HL-60 (cell line): ENCODE measurements around the gene HSPA12A.

ENCODE experiments used
- DNase-seq, 2 experiments: peaks; one replicate each; pipeline ENCODE4 v3.0.0-alpha.2; 2010 to 2020; ENCODE audit warnings: low read depth in 1 of 2, low spot score in 1 of 2
- H3K27ac ChIP-seq: fragments of 250-450 bp; sonication (Bioruptor Pico); replicated peaks from 2 replicates; pipeline ENCODE4 v1.5.1; 2020; ENCODE audit warnings: mild to moderate bottlenecking, moderate library complexity
- H3K27me3 ChIP-seq: fragments of 250-450 bp; sonication (Bioruptor Pico); 2 replicates; pipeline ENCODE4 v1.5.1; 2021; ENCODE audit warnings: mild to moderate bottlenecking, moderate library complexity; ENCODE audit not compliant: insufficient read depth, poor library complexity, severe bottlenecking
- H3K4me3 ChIP-seq: replicated peaks from 2 replicates; pipeline ENCODE4 v1.5.1; 2011; ENCODE audit warnings: mild to moderate bottlenecking, control low read depth, low read length; ENCODE audit not compliant: insufficient read depth
- GABPA ChIP-seq: IDR thresholded peaks from 2 replicates; pipeline ENCODE4 v1.6.1; 2012; ENCODE audit warnings: low read depth
- POLR2AphosphoS5 ChIP-seq: IDR thresholded peaks from 2 replicates; pipeline ENCODE4 v1.6.1; 2012; ENCODE audit warnings: low read depth
- SPI1 ChIP-seq: IDR thresholded peaks from 2 replicates; pipeline ENCODE4 v1.6.1; 2012; ENCODE audit warnings: low read depth, mild to moderate bottlenecking, borderline replicate concordance
- TF ChIP-seq, protein P1 (sequence below): IDR thresholded peaks from one replicate; pipeline ENCODE4 v1.5.1; 2011; ENCODE audit warnings: low read length, control low read depth, inconsistent platforms; ENCODE audit not compliant: insufficient read depth
- TF ChIP-seq, protein P2 (sequence below): IDR thresholded peaks from 2 replicates; pipeline ENCODE4 v1.6.1; 2012; ENCODE audit warnings: low read depth; ENCODE audit not compliant: insufficient replicate concordance

The HSPA12A gene

DNA sequence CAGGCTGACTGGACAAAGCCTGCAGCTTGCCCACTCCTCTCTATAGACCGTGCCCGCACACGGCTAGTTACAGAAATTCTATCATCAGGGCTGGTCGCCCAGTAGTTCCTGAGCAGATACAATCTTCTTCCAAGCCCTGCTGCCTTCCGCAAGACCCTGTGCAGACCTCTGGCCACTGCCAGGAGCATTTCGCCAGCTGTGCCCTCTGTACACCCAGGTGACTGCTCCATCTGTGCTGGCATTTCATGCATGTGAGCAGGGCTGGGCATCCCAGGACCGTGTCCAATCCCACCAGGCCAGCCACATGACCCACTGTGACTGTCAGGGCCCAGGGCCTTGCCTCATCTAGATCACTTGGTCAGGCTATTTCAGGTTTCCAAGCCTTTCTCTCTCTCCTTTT, 36.9 kb downstream of the HSPA12A start:
- TF ChIP-seq, protein P1, sequence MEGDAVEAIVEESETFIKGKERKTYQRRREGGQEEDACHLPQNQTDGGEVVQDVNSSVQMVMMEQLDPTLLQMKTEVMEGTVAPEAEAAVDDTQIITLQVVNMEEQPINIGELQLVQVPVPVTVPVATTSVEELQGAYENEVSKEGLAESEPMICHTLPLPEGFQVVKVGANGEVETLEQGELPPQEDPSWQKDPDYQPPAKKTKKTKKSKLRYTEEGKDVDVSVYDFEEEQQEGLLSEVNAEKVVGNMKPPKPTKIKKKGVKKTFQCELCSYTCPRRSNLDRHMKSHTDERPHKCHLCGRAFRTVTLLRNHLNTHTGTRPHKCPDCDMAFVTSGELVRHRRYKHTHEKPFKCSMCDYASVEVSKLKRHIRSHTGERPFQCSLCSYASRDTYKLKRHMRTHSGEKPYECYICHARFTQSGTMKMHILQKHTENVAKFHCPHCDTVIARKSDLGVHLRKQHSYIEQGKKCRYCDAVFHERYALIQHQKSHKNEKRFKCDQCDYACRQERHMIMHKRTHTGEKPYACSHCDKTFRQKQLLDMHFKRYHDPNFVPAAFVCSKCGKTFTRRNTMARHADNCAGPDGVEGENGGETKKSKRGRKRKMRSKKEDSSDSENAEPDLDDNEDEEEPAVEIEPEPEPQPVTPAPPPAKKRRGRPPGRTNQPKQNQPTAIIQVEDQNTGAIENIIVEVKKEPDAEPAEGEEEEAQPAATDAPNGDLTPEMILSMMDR = no peak
- TF ChIP-seq SPI1 (no peak), POLR2AphosphoS5 (no peak), GABPA (no peak)
- TF ChIP-seq, protein P2, sequence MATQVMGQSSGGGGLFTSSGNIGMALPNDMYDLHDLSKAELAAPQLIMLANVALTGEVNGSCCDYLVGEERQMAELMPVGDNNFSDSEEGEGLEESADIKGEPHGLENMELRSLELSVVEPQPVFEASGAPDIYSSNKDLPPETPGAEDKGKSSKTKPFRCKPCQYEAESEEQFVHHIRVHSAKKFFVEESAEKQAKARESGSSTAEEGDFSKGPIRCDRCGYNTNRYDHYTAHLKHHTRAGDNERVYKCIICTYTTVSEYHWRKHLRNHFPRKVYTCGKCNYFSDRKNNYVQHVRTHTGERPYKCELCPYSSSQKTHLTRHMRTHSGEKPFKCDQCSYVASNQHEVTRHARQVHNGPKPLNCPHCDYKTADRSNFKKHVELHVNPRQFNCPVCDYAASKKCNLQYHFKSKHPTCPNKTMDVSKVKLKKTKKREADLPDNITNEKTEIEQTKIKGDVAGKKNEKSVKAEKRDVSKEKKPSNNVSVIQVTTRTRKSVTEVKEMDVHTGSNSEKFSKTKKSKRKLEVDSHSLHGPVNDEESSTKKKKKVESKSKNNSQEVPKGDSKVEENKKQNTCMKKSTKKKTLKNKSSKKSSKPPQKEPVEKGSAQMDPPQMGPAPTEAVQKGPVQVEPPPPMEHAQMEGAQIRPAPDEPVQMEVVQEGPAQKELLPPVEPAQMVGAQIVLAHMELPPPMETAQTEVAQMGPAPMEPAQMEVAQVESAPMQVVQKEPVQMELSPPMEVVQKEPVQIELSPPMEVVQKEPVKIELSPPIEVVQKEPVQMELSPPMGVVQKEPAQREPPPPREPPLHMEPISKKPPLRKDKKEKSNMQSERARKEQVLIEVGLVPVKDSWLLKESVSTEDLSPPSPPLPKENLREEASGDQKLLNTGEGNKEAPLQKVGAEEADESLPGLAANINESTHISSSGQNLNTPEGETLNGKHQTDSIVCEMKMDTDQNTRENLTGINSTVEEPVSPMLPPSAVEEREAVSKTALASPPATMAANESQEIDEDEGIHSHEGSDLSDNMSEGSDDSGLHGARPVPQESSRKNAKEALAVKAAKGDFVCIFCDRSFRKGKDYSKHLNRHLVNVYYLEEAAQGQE = no peak
- DNase-seq = no peak
- Histone ChIP-seq H3K27me3 (no peaks in the 10 kb centered on the region), H3K4me3 (no peak overlapping the region), H3K27ac (no peak overlapping the region)

DNA sequence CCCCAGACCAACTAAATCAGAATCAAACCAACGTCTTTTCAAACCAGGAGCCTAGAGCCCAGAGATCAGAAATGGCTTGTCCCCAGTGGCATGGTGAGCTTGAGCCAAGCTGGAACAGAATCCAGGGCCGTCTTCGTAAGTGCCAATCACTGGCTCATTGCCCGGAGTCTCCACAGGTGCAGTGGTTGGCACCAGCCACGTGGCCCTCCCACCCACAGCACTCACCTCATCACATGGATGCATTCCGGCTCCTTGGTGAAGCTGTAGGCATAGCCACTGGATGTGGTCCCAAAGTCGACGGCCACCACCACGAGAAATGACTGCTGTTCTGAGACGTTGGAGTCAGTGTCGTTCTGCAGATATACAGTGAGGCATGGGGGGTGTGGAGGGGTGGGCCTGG, 37.4 kb downstream of the HSPA12A start:
- TF ChIP-seq POLR2AphosphoS5 = no peak
- Histone ChIP-seq H3K4me3 (no peak overlapping the region), H3K27me3 (no peaks in the 10 kb centered on the region), H3K27ac (no peak overlapping the region)
- no peak for DNase-seq

DNA sequence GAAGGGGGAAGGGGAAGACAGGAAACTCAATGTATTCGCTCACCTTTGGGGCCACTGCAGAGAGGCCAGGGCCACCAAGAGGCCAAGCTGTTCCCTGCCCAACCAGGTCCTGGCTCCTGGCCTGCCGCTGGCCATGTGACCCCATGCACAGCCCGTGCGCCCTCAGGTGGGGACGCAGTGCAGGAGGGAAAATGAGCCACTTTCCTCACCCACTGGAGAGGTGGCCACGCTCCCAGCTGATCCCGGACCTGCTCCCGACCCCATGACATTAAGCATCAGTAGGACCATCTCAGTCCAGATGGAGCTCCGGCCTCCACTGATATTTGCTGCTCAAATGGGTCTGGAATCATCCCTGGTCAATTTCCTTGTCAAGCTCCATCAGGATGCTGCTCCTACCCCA, 40.2 kb downstream of the HSPA12A start:
- TF ChIP-seq SPI1 (no peak), POLR2AphosphoS5 (no peak), GABPA (no peak)
- TF ChIP-seq, protein P2 = no peak
- TF ChIP-seq, protein P1 = no peak
- Histone ChIP-seq H3K27me3 (no peaks in the 10 kb centered on the region), H3K27ac (no peak overlapping the region), H3K4me3 (no peak overlapping the region)
- no peak for DNase-seq

DNA sequence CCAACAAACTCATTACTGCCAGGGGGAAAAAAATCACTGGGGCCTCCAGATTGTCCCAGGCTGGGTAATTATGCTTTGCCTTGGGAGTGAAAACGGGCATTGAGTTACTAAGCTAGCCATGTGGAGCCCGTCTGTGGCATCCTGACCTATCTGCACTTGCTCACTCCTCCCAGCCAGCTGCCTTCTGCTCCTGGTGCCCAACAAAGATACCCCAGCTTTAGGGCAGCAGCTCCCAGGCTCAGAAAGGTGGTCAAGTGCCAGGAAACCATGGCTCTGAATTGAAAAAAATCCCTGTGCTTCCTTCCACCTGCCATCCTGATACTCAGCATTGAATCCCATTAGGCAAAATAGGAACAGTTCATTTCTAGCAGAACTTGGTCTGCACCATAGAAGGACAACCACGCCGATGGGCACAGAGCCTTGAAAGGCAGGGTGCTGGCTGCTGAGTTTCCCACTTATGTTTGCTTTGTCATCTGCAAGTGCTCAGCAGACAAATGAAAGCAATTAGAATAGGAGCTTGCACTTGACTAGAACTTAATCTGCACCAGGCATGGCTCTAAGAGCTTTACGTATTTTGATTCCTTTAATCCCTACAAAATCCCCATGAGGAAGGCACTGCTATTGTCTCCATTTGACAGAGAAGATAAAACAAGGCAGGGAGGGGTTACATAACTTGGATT, 42.8 kb downstream of the HSPA12A start:
- Histone ChIP-seq H3K27ac (no peak overlapping the region), H3K27me3 (no peaks in the 10 kb centered on the region), H3K4me3 (no peak overlapping the region)
- DNase-seq = no peak
- TF ChIP-seq SPI1 (no peak), POLR2AphosphoS5 (no peak), GABPA (no peak)
- TF ChIP-seq, protein P1 = no peak
- TF ChIP-seq, protein P2 = no peak
